HepG2 (cell line): Measurements from ENCODE around the gene ATP2A3. TPM values are rescaled to one million over a fixed set of nuclear protein-coding genes. Genes with fewer than 3 reads are reported as not detected.

Experiments
- AGO2 ChIP-seq: fragments of 200-400 bp; formaldehyde crosslinking; optimal IDR thresholded peaks from 2 replicates; pipeline ENCODE3; 2017; ENCODE audit warnings: mild to moderate bottlenecking, low read depth, low read length, moderate library complexity
- DNMT1 ChIP-seq: sonication (generic); formaldehyde crosslinking; IDR thresholded peaks from 2 replicates; pipeline ENCODE4 v1.5.1; 2020; ENCODE audit warnings: mild to moderate bottlenecking, missing genetic modification reagents
- FOXA1 ChIP-seq, 2 experiments: fragments of 450-650 bp in 1 of 2; sonication (generic) in 1 of 2; formaldehyde crosslinking in 1 of 2; IDR thresholded peaks; 2 replicates each; pipeline versions ENCODE4 v1.4.0 to v1.6.1; 2016 to 2020; ENCODE audit warnings: missing genetic modification reagents in 1 of 2
- JARID2 ChIP-seq: sonication (generic); formaldehyde crosslinking; IDR thresholded peaks from 2 replicates; pipeline ENCODE4 v1.8.1; 2023; ENCODE audit warnings: missing genetic modification reagents, inconsistent platforms; ENCODE audit not compliant: insufficient replicate concordance
- KDM6A ChIP-seq: IDR thresholded peaks from 2 replicates; pipeline ENCODE4 v1.6.1; 2016; ENCODE audit warnings: low read depth
- NR1H2 ChIP-seq: sonication (generic); formaldehyde crosslinking; IDR thresholded peaks from 2 replicates; pipeline ENCODE4 v1.8.1; 2022; ENCODE audit warnings: low read depth, missing genetic modification reagents, borderline replicate concordance
- NRL ChIP-seq: sonication (generic); formaldehyde crosslinking; IDR thresholded peaks from 2 replicates; pipeline ENCODE4 v1.5.0; 2020; ENCODE audit warnings: missing genetic modification reagents, mild to moderate bottlenecking, moderate library complexity, borderline replicate concordance
- RAD21 ChIP-seq: fragments of 450-650 bp; formaldehyde crosslinking; IDR thresholded peaks from 2 replicates; pipeline ENCODE4 v1.5.0; 2020; ENCODE audit warnings: mild to moderate bottlenecking
- SOX5 ChIP-seq: IDR thresholded peaks from 2 replicates; pipeline ENCODE4 v1.6.1; 2016; ENCODE audit warnings: borderline replicate concordance
- TSC22D2 ChIP-seq: sonication (generic); formaldehyde crosslinking; IDR thresholded peaks from 2 replicates; pipeline ENCODE4 v1.5.1; 2020; ENCODE audit warnings: missing genetic modification reagents, mild to moderate bottlenecking, borderline replicate concordance
- ZNF17 ChIP-seq: sonication (generic); formaldehyde crosslinking; IDR thresholded peaks from 2 replicates; pipeline ENCODE4 v1.5.0; 2020; ENCODE audit warnings: mild to moderate bottlenecking, missing genetic modification reagents
- ZNF253 ChIP-seq: sonication (generic); formaldehyde crosslinking; IDR thresholded peaks from 2 replicates; pipeline ENCODE4 v1.8.0; 2022; ENCODE audit warnings: mild to moderate bottlenecking, missing genetic modification reagents, borderline replicate concordance
- ZNF329 ChIP-seq: sonication (generic); formaldehyde crosslinking; IDR thresholded peaks from 2 replicates; pipeline ENCODE4 v1.9.0; 2021; ENCODE audit warnings: low read depth, mild to moderate bottlenecking, missing genetic modification reagents
- ZNF572 ChIP-seq: sonication (generic); formaldehyde crosslinking; IDR thresholded peaks from 2 replicates; pipeline ENCODE4 v1.5.1; 2020; ENCODE audit warnings: mild to moderate bottlenecking, missing genetic modification reagents
- polyA plus RNA-seq, 8 experiments: library from polyadenylated mRNA; depleted of rRNA in 3 of 8; stranded (reverse) in 7 of 8; unstranded in 1 of 8; fragments of >200 nt; fragmentation: Illumina TruSeq in 4 of 8; extraction: Trizol in 4 of 8; gene quantifications; 2 replicates each; pipeline versions ENCODE4 v1.2.1 to v1.2.3, GENCODE V29; 2011 to 2016; ENCODE audit warnings: low read depth in 4 of 8, missing spikeins in 1 of 8, mixed read lengths in 1 of 8; ENCODE audit not compliant: insufficient read depth in 1 of 8
- total RNA-seq, 5 experiments: library from RNA; depleted of rRNA; stranded (reverse); fragments of >200 nt; fragmentation: Illumina TruSeq; extraction: Trizol; gene quantifications; 2 replicates each; pipeline ENCODE4 v1.2.3, GENCODE V29; 2016; ENCODE audit warnings: low read depth in 1 of 5
- TF ChIP-seq, protein P1 (sequence below): sonication (generic); formaldehyde crosslinking; IDR thresholded peaks from 2 replicates; pipeline ENCODE4 v1.4.0; 2020; ENCODE audit warnings: missing genetic modification reagents
- TF ChIP-seq, protein P2 (sequence below): sonication (generic); formaldehyde crosslinking; IDR thresholded peaks from 2 replicates; pipeline ENCODE4 v1.5.0; 2020; ENCODE audit warnings: mild to moderate bottlenecking, missing genetic modification reagents, borderline replicate concordance
- TF ChIP-seq, protein P3 (sequence below): sonication (generic); formaldehyde crosslinking; IDR thresholded peaks from 2 replicates; pipeline ENCODE4 v1.4.0; 2020; ENCODE audit warnings: mild to moderate bottlenecking, missing genetic modification reagents
- TF ChIP-seq, protein P4 (sequence below): sonication (generic); formaldehyde crosslinking; IDR thresholded peaks from 2 replicates; pipeline ENCODE4 v1.5.0; 2020; ENCODE audit warnings: mild to moderate bottlenecking, missing genetic modification reagents

The ATP2A3 gene
- total and polyA plus RNA-seq, 2 of the 13 experiments (the other 11 are each of a cell fraction or from before 2014, with no cell fraction given), result 0.07 TPM; not detected in 1

DNA sequence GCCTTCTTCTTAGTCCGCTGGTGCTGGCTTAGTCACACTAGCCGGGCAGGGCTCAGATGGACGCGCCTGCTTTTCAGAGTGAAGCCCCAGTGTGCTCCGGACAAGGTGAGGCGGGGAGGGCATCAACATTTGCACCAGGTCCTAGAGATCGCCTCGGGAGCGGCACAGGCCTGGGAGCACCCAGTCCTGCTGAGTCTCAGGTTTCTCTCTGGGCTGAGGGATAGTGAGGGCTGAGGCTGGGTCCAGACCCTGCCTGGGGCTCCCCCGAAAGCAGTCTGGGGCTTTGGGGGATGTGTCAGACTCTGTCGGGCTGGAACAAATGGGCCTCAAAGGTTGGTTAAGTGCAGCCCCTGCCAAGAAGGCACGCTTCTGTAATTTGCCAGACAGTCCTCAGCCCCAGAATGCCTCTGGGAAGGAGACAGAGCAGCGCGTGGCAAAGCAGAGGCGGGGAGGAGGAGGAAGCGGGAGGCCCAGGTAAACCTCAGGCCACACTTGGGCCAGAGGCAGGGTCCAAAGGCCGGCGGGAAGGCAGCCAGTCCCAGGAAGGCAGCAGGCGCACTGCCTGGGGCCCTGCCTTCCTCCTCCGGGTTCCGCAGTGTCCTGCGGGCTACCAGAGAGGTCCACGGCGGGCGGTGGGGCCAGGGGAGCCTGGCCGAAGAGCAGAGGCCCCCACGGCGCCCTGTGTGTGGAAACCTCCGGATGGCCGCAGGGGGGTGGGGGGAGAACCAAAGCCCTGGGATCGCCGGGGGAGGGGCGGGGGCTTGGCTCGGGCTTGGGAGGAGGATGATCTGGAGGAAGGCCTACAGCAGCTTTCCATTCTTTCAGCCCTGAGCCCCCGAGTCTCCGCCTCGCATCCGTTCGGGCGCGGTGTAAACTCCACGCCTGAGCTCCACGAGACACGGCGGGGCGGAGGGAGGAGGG, 39.5 kb upstream of the ATP2A3 start (continued):
- TF ChIP-seq, protein P1, sequence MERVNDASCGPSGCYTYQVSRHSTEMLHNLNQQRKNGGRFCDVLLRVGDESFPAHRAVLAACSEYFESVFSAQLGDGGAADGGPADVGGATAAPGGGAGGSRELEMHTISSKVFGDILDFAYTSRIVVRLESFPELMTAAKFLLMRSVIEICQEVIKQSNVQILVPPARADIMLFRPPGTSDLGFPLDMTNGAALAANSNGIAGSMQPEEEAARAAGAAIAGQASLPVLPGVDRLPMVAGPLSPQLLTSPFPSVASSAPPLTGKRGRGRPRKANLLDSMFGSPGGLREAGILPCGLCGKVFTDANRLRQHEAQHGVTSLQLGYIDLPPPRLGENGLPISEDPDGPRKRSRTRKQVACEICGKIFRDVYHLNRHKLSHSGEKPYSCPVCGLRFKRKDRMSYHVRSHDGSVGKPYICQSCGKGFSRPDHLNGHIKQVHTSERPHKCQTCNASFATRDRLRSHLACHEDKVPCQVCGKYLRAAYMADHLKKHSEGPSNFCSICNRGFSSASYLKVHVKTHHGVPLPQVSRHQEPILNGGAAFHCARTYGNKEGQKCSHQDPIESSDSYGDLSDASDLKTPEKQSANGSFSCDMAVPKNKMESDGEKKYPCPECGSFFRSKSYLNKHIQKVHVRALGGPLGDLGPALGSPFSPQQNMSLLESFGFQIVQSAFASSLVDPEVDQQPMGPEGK (CRISPR knock-in tag), result peak; percentile 82
- TF ChIP-seq NRL, result peak; percentile 87
- no peak for TF ChIP-seq NR1H2 (CRISPR knock-in tag)
- TF ChIP-seq FOXA1 (IDR thresholded peaks at IDR 0.05), result no peak
- peak; percentile 67 for TF ChIP-seq FOXA1 (CRISPR knock-in tag; IDR thresholded peaks at IDR 0.05)
- TF ChIP-seq KDM6A (CRISPR knock-in tag), result peak; percentile 92
- TF ChIP-seq ZNF329, result peak; percentile 45; the same call in 1 of the 2 replicates
- no peak for TF ChIP-seq JARID2 (CRISPR knock-in tag)
- peak; percentile 43 for TF ChIP-seq RAD21 (CRISPR knock-in tag)
- TF ChIP-seq SOX5, result peak; percentile 61; the same call in 1 of the 2 replicates
- no peak for TF ChIP-seq ZNF572 (CRISPR knock-in tag)
- TF ChIP-seq TSC22D2, result 0 out of 2 replicates have a peak, but pooled peaks have one; percentile 39
- TF ChIP-seq ZNF253 (CRISPR knock-in tag), result peak; percentile 79; the same call in 1 of the 2 replicates
- TF ChIP-seq, protein P2, sequence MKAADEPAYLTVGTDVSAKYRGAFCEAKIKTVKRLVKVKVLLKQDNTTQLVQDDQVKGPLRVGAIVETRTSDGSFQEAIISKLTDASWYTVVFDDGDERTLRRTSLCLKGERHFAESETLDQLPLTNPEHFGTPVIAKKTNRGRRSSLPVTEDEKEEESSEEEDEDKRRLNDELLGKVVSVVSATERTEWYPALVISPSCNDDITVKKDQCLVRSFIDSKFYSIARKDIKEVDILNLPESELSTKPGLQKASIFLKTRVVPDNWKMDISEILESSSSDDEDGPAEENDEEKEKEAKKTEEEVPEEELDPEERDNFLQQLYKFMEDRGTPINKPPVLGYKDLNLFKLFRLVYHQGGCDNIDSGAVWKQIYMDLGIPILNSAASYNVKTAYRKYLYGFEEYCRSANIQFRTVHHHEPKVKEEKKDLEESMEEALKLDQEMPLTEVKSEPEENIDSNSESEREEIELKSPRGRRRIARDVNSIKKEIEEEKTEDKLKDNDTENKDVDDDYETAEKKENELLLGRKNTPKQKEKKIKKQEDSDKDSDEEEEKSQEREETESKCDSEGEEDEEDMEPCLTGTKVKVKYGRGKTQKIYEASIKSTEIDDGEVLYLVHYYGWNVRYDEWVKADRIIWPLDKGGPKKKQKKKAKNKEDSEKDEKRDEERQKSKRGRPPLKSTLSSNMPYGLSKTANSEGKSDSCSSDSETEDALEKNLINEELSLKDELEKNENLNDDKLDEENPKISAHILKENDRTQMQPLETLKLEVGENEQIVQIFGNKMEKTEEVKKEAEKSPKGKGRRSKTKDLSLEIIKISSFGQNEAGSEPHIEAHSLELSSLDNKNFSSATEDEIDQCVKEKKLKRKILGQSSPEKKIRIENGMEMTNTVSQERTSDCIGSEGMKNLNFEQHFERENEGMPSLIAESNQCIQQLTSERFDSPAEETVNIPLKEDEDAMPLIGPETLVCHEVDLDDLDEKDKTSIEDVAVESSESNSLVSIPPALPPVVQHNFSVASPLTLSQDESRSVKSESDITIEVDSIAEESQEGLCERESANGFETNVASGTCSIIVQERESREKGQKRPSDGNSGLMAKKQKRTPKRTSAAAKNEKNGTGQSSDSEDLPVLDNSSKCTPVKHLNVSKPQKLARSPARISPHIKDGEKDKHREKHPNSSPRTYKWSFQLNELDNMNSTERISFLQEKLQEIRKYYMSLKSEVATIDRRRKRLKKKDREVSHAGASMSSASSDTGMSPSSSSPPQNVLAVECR (CRISPR knock-in tag), result no peak
- TF ChIP-seq AGO2, result peak; percentile 59
- no peak for TF ChIP-seq ZNF17
- TF ChIP-seq, protein P3, sequence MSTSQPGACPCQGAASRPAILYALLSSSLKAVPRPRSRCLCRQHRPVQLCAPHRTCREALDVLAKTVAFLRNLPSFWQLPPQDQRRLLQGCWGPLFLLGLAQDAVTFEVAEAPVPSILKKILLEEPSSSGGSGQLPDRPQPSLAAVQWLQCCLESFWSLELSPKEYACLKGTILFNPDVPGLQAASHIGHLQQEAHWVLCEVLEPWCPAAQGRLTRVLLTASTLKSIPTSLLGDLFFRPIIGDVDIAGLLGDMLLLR, result no peak
- 0 out of 2 replicates have a peak, but pooled peaks have one; percentile 25 for TF ChIP-seq DNMT1 (CRISPR knock-in tag)
- TF ChIP-seq, protein P4, sequence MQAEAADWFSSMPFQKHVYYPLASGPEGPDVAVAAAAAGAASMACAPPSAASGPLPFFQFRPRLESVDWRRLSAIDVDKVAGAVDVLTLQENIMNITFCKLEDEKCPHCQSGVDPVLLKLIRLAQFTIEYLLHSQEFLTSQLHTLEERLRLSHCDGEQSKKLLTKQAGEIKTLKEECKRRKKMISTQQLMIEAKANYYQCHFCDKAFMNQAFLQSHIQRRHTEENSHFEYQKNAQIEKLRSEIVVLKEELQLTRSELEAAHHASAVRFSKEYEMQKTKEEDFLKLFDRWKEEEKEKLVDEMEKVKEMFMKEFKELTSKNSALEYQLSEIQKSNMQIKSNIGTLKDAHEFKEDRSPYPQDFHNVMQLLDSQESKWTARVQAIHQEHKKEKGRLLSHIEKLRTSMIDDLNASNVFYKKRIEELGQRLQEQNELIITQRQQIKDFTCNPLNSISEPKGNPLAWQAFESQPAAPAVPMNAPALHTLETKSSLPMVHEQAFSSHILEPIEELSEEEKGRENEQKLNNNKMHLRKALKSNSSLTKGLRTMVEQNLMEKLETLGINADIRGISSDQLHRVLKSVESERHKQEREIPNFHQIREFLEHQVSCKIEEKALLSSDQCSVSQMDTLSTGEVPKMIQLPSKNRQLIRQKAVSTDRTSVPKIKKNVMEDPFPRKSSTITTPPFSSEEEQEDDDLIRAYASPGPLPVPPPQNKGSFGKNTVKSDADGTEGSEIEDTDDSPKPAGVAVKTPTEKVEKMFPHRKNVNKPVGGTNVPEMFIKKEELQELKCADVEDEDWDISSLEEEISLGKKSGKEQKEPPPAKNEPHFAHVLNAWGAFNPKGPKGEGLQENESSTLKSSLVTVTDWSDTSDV, result 0 out of 2 replicates have a peak, but pooled peaks have one; percentile 62
